ENCODE measurements around the gene UCN3.
"Not testable (repeated sequence)": the region's sequence is repeated elsewhere in the genome, so short reads cannot be mapped to it uniquely, and the experiment has no call there.

Gene UCN3

DNA sequence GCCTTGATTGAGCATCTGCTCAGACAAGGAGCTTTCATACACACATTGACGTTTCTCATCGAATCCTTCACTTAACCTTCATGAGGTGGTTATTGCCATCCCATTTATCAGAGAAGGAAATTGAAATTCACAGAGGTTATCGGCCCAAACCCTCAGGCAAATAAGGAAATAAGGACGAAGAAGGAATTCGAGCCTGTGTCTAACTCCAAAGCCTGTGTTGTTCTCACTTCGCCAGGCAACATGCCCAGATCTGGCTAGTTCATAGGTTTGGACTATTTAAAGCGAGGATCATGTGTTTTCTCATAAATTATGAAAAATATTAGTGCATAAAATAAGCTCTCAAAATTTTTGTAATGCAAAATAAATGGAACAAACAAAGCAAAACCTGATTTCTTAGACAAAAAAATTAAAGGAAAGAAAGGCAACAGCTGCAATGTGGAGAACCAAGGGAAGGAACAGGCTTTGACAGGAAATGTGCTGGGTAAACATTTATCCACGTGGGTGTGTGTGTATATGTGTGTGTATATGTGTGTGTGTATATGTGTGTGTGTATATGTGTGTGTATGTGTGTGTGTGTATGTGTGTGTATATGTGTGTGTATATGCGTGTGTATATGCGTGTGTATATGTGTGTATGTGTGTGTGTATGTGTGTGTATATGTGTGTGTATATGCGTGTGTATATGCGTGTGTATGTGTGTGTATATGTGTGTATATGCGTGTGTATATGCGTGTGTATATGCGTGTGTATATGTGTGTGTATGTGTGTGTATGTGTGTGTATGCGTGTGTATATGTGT lies 4.8 kb downstream of the UCN3 start:
- DNase-seq (ENCODE audit: low read depth), result no peak

DNA sequence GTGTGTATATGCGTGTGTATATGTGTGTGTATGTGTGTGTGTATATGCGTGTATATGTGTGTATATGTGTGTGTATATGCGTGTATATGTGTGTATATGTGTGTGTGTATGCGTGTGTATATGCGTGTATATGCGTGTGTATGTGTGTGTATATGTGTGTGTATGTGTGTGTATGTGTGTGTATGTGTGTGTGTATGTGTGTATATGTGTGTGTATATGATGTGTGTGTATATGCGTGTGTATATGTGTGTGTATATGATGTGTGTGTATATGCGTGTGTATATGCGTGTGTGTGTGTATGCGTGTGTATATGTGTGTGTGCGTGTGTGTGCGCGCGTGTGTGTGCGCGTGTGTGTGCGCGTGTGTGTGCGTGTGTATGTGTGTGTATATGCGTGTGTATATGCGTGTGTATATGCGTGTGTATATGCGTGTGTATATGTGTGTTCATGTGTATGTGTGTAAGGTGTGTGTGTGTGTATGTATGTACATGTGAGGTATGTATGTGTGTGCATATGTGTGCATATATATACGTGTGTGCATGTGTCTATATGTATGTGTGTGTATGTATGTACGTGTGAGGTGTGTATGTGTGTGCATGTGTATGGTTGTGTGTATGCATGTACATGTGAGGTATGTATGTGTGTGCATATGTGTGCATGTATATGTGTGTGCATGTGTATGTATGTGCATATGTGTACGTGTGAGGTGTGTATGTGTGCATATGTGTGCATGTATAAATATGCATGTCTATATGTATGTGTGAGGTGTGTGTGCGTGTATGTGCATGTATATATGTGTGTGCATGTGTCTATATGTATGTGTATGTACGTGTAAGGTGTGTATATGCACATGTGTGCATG lies 6.0 kb downstream of the UCN3 start:
- DNase-seq (ENCODE audit: low read depth), result no peak

DNA sequence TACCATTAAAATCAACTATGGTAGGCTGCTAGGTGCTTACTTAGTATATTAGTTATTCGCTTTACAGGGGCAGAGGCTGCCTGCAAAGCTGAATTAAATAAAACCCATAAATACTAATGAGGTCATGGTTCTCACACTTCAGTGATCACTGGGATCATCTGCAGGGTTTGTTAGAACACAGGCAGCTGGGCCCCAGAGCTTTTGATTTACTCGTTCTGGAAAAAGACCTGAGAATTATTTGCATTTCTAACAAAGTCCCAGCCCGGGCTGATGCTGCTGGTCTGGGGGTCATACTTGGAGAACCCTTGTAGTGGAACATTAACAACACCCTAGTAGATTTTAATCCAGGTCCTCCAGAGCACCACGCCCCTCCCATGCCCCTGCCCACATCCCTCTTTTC lies 8.5 kb downstream of the UCN3 start:
- no peak for DNase-seq (ENCODE audit: low read depth)

DNA sequence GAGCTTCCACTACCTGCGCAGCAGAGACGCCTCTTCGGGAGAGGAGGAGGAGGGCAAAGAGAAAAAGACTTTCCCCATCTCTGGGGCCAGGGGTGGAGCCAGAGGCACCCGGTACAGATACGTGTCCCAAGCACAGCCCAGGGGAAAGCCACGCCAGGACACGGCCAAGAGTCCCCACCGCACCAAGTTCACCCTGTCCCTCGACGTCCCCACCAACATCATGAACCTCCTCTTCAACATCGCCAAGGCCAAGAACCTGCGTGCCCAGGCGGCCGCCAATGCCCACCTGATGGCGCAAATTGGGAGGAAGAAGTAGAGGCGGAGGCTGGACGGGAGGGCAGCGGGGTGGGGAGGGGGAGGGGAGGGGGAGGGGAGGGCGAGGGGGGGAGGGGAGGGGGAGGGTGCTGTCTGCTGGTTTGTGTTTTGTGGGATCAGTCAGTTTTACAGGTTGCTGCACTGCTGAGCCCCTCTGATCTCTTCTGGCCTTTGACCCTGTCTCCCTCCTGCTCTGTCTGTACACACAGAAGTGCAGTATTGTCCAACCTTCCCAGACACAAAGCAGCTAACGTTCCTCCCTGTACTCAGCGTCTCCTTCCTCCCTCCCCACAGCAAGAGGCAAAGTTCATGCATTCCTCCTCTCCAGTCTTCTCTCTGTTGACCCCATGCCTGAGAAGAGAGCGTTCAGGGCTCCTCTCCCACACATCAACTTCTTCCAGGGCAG lies 9.3 kb downstream of the UCN3 start:
- no peak for DNase-seq (ENCODE audit: low read depth)

DNA sequence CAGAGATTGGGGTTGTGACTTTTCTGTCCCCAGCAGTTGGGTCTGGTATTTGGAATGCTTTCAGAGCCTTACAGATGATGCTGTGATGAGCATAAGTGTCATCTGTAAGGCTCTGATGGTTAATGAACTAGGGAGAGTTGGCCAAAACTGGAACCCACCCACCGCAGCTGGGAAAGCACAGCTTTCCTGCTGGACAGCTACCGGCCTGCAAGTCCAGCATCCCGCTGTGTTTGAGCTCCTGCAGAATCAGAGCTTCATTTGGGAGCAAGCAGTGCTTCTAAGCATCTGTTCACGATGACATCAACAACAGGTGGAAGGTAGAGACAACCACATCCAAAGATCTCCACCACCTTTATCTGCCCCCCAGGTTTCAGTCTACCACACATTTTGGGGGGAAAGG lies 11.7 kb downstream of the UCN3 start:
- DNase-seq (ENCODE audit: low read depth), result no peak

DNA sequence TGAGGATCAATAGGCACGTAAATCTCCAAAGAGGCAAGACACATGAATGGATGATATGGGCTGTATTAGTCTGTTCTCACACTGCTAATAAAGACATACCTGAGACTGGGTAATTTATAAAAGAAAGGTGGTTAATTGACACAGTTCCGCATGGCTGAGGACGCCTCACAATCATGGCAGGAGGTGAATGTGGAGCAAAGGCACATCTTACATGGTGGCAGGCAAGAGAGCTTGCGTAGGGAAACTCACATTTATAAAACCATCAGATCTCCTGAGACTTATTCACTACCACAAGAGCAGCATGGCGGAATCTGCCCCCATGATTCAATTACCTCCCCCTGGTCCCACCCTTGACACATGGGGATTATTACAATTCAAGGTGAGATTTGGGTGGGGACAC lies 14.4 kb downstream of the UCN3 start:
- DNase-seq (ENCODE audit: low read depth), result not testable (repeated sequence)

DNA sequence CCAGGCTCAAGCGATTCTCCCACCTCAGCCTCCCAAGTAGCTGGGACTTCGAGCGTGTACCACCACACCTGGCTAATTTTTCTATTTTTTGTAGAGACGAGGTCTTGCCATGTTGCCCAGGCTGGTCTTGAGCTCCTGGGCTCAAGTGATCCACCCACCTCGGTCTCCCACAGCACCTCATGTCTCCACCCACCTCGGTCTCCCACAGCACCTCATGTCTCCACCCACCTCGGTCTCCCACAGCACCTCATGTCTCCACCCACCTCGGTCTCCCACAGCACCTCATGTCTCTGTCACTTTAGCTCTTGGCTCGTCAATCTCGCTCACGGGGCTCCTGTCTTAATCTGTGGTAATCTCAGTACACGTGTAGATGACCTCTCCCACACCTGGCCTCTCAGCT lies 15.6 kb downstream of the UCN3 start:
- DNase-seq (ENCODE audit: low read depth), result not testable (repeated sequence)

DNA sequence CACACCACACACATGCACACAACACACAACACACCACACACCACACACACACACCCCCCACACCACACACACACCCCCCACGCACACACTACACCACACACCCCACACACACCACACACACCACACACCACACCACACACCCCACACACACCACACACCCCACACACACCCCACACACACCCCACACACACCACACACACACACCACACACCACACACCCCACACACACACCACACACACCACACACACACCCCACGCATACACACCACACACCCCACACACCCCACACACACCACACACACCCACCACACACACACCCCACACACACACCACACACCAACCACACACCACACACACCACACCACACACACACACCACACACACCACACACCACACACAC lies 16.4 kb downstream of the UCN3 start:
- DNase-seq (ENCODE audit: low read depth), result no peak

DNA sequence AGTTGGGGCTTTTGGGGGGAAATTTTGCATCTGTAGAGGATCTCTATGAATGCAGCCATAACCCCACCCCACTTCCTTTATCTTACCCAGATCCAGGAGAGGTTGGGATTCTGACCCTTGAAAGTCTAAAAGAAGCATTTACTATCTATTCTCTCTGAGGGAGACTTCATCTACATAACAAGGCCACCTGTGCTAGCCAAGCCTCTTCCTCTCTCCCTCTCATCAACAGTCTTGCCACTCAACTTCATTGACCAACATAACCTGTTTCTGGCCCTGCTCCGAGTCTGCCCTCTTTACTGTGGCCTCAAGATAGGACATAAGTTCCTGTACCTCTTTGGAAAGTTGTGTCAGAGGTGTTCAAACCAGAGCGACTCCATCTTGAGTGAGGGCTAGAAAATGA lies 20.5 kb downstream of the UCN3 start:
- no peak for DNase-seq (ENCODE audit: low read depth)

DNA sequence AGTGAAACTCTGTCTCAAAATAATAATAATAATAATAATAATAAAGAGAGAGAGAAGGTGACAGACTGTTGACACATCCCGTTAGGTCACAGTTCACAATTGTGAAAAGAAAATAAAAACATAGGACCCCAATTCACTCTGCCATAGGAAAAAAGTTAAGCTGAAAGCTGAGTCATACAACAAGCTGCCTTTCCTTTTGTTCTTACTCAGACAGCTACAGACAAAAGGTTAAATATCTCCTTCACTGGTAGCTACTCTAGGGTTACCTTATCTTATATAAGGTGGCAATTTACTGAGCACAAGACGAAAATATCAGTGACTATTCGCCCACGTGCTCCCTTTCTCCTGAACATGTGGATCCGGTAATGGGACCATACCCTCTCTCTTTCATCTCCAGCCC lies 22.4 kb downstream of the UCN3 start:
- no peak for DNase-seq (ENCODE audit: low read depth)

DNA sequence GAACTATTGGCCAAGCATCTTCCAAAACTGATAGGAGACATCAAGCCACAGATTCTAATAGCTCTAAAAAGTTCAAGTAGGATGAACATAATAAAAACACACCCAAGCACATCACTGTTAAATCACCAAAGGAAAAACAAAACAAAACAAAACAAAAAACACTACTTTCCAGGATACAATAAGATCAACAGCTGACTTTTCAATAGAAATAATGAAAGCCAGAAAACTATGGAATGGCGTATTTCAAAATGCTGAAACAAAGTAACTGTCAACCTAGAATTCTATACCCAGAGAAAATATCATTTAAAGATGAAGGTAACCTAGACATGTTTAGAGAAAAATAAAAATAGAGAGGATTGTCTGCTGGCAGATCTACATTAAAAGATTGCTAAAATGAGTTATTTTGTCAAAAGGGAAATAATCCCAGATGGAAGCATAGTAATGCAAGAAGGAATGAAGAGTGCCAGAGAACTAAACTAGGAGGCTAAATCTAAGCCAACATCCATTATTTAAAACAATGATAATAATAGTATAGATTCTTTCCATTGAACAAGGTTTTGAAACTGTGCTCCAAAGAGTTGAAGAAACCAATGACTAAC lies 25.9 kb downstream of the UCN3 start:
- no peak for DNase-seq (ENCODE audit: low read depth)

DNA sequence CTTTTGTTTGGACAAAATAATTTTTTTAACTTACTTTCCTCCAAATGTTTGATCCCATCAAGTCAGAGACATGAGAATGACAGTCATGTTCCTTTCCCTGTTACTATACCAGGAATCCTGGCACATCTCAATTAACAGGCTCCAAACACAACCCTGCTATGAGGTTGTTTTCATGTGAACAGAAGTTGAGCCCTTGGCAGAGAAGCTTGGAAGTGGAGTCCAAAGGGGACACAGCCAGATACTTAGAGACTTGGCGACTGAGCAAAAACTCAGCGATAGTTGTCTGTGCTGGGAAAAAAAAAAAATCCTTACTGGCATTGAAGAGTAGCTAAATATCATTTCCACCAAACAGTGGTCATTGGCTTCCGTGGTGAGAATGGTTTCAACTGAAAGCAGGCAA lies 27.0 kb downstream of the UCN3 start:
- DNase-seq (ENCODE audit: low read depth), result no peak

DNA sequence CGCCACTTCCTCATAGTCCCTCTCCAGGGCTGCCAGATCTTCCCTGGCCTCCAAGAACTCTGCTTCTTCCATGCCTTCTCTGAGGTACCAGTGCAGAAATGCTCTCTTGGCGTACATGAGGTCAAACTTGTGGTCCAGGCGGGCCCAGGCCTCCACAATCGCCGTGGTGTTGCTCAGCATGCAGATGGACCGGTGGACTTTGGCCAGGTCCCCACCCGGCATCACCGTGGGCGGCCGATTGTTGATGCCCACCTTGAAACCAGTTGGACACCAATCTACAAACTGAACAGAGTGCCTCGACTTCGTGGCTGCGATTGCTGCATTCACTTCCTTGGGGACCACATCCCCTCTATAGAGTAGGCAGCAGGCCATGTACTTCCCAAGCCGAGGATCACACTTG lies 28.8 kb downstream of the UCN3 start:
- DNase-seq (ENCODE audit: low read depth), result no peak

DNA sequence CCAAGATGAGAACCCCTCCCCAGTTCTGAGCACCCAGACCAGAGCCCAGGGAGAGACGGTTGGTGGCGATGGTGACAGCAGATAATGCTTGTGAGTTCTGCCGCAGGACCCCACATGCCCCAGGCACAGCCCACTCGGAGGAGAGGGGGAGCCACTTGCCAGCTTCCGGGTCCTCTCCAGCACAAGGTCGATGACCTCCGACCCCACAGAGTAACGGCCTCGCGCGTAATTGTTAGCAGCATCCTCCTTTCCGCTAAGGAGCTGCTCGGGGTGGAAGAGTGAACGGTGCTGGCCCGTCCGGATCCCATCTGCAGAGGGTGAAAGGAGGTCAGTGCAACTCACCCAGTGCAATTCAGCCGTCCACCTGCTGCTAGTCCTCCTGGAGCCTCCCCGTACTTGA lies 30.4 kb downstream of the UCN3 start:
- DNase-seq (ENCODE audit: low read depth), result no peak

DNA sequence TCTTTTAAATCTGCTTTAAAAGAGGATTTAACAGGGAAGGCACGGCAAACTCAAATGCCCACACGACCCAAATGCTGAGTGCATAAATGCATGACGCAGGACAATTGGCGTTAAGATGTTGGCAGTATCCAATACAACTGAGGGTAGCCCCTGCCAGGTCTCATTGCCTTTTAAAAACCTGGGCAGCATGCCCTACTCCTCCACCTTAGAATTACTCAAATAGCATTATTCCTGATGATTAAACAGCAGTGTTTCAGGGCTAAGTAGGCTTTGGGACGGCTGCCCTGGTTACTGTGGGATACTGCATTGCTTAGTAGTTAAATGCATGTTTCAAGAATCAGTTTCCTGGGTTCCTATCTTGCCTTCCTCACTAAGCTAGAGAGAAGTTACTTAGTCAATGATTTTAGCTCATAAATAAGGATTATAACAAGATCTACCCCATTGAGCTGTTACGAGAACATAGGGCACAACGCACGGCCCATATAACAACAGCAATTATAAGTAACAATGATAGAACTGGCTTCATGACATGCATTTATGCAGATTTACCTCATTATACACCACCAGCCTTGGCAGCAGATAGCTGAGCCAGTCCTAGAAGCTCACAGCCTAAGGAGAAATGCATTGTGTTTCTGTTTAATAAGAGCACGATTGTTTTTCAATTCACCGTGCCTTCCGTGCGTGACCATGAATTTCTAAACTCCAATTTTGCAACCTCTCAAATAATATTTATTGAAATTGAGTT lies 32.0 kb downstream of the UCN3 start:
- DNase-seq (ENCODE audit: low read depth), result no peak

DNA sequence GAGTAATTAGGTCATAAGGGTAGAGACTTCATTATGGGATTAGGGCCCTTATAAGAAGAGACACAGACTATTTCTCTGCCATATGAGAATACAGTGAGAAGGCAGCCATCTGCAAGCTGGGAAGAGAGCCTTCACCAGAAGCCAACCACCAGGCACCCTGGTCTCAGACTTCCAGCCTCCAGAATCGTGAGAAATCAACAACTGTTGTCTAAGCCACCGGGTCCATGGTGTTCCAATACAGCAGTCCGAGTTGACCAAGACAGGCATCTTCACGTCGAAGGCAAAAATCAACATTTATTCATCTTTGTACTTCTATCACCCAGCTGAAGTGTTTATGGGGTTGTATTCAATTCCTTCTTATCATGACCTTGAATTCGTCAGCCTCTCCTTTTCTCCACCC lies 34.6 kb downstream of the UCN3 start:
- DNase-seq (ENCODE audit: low read depth), result no peak

DNA sequence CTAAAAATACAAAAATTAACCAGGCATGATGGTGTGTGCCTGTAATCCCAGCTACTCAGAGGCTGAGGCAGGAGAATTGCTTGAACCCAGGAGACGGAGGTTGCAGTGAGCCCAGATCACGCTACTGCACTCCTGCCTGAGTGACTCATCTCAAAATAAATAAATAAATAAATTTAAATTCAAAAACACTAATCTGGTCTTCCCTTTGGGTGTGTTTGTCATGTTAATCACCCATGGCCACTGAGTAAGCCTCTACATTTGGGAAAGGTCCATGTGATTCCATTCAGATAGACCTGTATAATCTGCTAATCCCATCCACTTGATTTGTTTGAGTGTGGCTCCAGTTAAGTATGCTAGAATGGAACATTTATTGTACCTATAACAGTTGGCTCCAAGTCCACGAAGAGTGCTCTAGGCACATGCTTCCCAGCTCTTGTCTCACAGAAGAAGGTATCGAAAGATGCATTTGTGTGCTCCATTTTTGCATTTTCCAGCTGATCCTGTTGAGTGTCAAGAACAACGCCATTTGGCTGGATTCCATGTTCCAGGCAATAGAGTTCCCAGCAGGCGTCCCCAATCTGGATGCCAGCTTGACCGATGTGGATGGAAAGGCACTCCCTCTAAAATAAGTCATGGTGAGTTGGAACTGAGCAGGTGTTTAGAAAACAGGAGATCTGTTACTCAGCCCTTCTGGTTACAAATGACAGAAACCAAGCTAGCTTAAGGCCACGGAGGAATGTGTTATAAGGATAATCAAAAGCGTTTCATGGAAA lies 35.9 kb downstream of the UCN3 start:
- no peak for DNase-seq (ENCODE audit: low read depth)

DNA sequence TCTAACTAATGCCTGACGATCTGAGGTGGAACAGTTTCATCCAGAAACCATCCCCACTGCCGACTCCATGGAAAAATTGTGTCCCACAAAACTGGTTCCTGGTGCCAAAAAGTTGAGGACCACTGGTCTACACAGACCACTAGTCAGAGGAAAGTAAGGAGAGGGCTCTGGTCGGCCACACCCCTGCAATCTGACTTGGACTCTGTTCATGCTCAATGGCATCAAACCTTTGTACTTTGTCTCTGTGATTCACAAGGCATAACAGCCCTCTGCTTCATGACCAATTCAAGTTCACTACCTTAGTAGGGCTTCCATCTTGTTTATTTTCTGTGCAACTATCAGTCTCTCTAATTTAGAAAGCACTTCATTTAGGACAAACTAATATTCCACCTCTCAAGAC lies 38.0 kb downstream of the UCN3 start:
- DNase-seq (ENCODE audit: low read depth), result no peak

DNA sequence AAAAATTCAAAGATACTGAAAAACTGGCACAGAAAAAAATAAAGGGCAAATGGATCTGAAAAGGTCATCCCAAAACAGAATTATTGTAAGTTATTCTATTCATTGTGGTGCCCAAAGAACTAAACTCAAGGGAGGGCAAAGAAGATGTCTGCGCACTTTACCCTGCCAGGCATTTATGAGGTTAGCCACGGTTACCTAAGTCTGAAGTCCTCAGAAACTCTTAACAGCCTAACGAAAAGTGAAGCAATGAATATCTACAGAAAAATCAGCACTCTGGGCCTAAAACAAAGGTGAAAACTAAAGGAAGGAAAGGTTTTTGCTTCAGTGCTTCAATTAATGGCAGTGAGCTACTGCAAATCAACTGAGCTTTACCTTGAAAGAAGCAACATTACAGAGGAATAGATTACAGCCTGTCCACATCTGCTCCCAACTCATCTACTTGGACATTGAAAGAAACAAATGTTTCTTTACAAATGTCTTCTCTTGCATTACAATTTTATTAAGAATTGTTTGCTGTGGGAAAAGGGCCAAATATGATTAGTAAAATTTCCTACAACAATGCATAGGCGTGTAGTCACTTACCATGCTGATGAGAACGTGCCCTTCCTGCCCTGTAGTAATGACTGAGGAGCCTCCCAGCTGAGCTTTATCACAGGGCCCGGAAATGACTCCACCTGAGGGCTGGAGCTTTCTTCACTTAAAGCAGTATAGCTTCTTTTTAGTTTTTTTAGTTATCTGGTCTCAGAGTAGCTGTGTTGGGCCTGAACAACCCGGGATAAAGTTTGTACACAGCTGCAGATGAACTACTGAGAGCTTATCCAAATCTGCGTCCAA lies 39.7 kb downstream of the UCN3 start, which contains the start of gene TUBAL3:
TSS of gene TUBAL3 (minus strand) at position 621 of the 834 bp plus-strand sequence. CDS start at position 585, 36 bp downstream.
- DNase-seq (ENCODE audit: low read depth), result no peak

DNA sequence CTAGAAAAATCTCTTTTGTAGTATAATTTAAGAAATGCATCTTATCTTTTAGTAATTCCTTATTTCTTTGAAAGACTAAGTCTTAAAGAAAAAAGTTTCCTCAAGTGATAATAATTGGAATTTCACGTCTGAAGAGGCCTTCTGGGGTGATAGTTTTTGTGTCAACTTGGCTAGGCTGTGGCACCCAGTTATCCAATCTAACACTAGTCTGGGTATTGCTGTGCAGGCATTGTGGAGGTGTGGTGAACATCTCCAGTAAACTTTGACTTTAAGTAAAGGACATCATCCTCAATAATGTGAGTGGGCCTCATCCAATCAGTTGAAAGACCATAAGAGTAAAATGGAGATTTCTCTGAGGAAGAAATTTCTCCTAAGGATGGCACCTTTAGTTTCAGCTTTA lies 42.2 kb downstream of the UCN3 start:
- no peak for DNase-seq (ENCODE audit: low read depth)
